Hepatocyte (in vitro differentiated cells): ENCODE data around the gene DLX4. TPM values are rescaled to one million over a fixed set of nuclear protein-coding genes. Genes with fewer than 3 reads are reported as not detected.

Experiments used
- DNase-seq: peaks from one replicate; pipeline ENCODE4 v3.0.0-alpha.2; 2016; ENCODE audit warnings: low spot score
- H2AFZ ChIP-seq: fragments of 200-600 bp; sonication (generic); 2 replicates; pipeline ENCODE4 v1.6.0; 2016; ENCODE audit warnings: antibody characterized with exemption, mild to moderate bottlenecking
- H3K27ac ChIP-seq: fragments of 200-600 bp; sonication (generic); 2 replicates; pipeline ENCODE4 v1.5.1; 2016; ENCODE audit warnings: mild to moderate bottlenecking
- H3K27me3 ChIP-seq: fragments of 200-600 bp; sonication (generic); 2 replicates; pipeline ENCODE4 v1.6.1; 2016
- H3K36me3 ChIP-seq: fragments of 200-600 bp; sonication (generic); replicated peaks from 2 replicates; pipeline ENCODE4 v1.5.1; 2016; ENCODE audit warnings: low read depth; ENCODE audit not compliant: insufficient read depth
- H3K4me1 ChIP-seq: fragments of 200-600 bp; sonication (generic); 2 replicates; pipeline ENCODE4 v1.5.1; 2016; ENCODE audit warnings: mild to moderate bottlenecking, moderate library complexity; ENCODE audit not compliant: insufficient read depth
- H3K4me2 ChIP-seq: fragments of 200-600 bp; sonication (generic); 2 replicates; pipeline ENCODE4 v1.6.0; 2016
- H3K4me3 ChIP-seq: fragments of 200-600 bp; sonication (generic); 2 replicates; pipeline ENCODE4 v1.5.1; 2016; ENCODE audit warnings: mild to moderate bottlenecking
- H3K79me2 ChIP-seq: fragments of 200-600 bp; sonication (generic); 2 replicates; pipeline ENCODE4 v1.6.0; 2017; ENCODE audit warnings: mild to moderate bottlenecking
- H3K9me2 ChIP-seq: fragments of 200-600 bp; sonication (generic); replicated peaks from 2 replicates; pipeline ENCODE4 v1.6.0; 2017; ENCODE audit warnings: mild to moderate bottlenecking; ENCODE audit not compliant: insufficient read depth
- H3K9me3 ChIP-seq: fragments of 200-600 bp; sonication (generic); 2 replicates; pipeline ENCODE4 v1.5.1; 2016; ENCODE audit warnings: low read depth, mild to moderate bottlenecking
- H4K20me1 ChIP-seq: fragments of 200-600 bp; sonication (generic); 2 replicates; pipeline ENCODE4 v1.6.0; 2016; ENCODE audit warnings: mild to moderate bottlenecking; ENCODE audit not compliant: insufficient read depth, poor library complexity, severe bottlenecking
- EZH2 ChIP-seq: fragments of 200-600 bp; sonication (generic); IDR thresholded peaks from 2 replicates; pipeline ENCODE4 v1.6.1; 2016; ENCODE audit warnings: antibody characterized with exemption, mild to moderate bottlenecking, borderline replicate concordance
- EZH2phosphoT487 ChIP-seq: fragments of 200-600 bp; sonication (generic); IDR thresholded peaks from one replicate; pipeline ENCODE4 v1.6.1; 2018; ENCODE audit warnings: antibody characterized with exemption, mild to moderate bottlenecking, low read depth, moderate library complexity; ENCODE audit not compliant: unreplicated experiment, severe bottlenecking
- WGBS: methylation state at CpG from one replicate; pipeline ENCODE4 v1.1.6; 2016; ENCODE audit warnings: low lambda C conversion rate; ENCODE audit errors: missing lambda C conversion rate; 5-methylcytosine and 5-hydroxymethylcytosine counted together
- polyA plus RNA-seq: library from polyadenylated mRNA; unstranded; fragments of >200 nt; fragmentation: Nextera tagmentation; extraction: Ambion mirVana; gene quantifications from 2 replicates; pipeline ENCODE4 v1.2.1, GENCODE V29; 2016
- total RNA-seq: library from RNA; depleted of rRNA; stranded (reverse); fragments of >200 nt; gene quantifications from 2 replicates; pipeline ENCODE4 v1.2.3, GENCODE V29; 2014
- TF ChIP-seq, protein P1 (sequence below): fragments of 200-600 bp; sonication (generic); IDR thresholded peaks from 2 replicates; pipeline ENCODE4 v1.5.1; 2016; ENCODE audit warnings: antibody characterized with exemption, mild to moderate bottlenecking; ENCODE audit not compliant: poor library complexity

DLX4 gene
- total and polyA plus RNA-seq, 2 experiments from 2014 or later: 0.17 to 1.4 TPM

DNA sequence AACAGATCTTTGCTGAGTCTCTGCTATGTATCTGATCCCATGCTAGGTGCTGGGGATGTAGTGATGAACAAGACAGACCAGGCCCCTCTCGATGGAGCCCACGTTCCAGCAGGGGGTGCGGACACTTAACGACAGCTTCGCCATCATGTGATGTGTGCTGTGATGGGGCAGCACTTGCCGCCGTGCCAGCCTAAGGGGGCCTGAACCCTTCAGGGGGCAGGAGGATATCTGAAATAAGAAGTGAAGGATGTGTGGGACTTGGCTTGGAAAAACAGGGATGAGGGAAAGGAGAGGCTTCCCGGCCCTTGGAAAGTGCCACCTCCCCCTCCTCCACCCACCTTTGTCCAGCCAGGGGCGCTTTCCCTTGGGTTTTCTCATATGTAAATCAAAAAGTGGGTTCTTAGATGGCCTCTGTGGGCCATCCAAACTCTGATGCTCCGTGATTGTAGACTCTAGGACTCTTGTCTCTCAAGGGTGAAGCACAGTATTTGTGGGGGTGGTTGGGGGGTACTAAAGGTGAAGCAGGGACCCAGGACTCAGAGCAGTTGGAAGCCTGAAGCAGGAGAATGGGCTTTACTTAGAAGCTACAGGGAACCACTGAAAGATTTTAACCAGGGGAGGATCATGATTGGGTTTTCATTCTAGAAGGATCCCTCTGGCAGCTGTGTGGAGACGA lies 30.0 kb downstream of the DLX4 start:
- 64% methylated on average over 11 of the region's 11 CpGs for WGBS
- no peaks in the 10 kb centered on the region for H3K9me2 ChIP-seq
- H3K4me2 ChIP-seq: no peak overlapping the region
- no peaks in the 10 kb centered on the region for H4K20me1 ChIP-seq
- H3K27me3 ChIP-seq: peaks cover 76% of the 10 kb centered on the region
- no peaks in the 10 kb centered on the region for H3K9me3 ChIP-seq
- no peaks in the 10 kb centered on the region for H3K79me2 ChIP-seq
- DNase-seq: no peak
- H3K4me1 ChIP-seq: peaks cover 19% of the 10 kb centered on the region
- no peak overlapping the region for H3K27ac ChIP-seq
- peak overlapping the region; percentile 61 for H2AFZ ChIP-seq
- no peak for TF ChIP-seq EZH2phosphoT487
- TF ChIP-seq EZH2: no peak
- TF ChIP-seq, protein P1, sequence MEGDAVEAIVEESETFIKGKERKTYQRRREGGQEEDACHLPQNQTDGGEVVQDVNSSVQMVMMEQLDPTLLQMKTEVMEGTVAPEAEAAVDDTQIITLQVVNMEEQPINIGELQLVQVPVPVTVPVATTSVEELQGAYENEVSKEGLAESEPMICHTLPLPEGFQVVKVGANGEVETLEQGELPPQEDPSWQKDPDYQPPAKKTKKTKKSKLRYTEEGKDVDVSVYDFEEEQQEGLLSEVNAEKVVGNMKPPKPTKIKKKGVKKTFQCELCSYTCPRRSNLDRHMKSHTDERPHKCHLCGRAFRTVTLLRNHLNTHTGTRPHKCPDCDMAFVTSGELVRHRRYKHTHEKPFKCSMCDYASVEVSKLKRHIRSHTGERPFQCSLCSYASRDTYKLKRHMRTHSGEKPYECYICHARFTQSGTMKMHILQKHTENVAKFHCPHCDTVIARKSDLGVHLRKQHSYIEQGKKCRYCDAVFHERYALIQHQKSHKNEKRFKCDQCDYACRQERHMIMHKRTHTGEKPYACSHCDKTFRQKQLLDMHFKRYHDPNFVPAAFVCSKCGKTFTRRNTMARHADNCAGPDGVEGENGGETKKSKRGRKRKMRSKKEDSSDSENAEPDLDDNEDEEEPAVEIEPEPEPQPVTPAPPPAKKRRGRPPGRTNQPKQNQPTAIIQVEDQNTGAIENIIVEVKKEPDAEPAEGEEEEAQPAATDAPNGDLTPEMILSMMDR: no peak
- no peak overlapping the region for H3K4me3 ChIP-seq
- H3K36me3 ChIP-seq: no peaks in the 10 kb centered on the region

DNA sequence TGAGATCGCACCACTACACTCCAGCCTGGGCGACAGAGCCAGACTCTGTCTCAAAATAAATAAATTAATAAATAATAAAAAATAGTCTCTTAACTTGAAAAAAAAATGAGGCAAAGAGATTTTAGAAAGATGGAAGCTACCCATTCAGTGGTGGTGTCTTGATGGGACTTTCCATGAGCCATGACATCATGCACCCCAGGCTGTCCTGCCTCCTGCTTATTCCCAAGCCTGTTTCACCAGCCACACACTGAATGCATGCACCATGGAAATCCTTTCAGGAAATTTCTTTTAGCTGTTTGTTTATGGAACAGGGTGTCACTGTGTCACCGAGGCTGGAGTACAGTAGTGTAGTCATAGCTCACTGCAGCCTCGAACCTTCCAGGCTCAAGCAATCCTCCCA lies 34.9 kb downstream of the DLX4 start:
- Histone ChIP-seq H2AFZ (no peak overlapping the region), H3K4me1 (no peaks in the 10 kb centered on the region), H3K4me3 (no peak overlapping the region), H3K4me2 (no peak overlapping the region), H3K36me3 (no peaks in the 10 kb centered on the region), H3K27ac (no peak overlapping the region), H4K20me1 (no peaks in the 10 kb centered on the region), H3K9me3 (no peaks in the 10 kb centered on the region), H3K27me3 (peaks cover 38% of the 10 kb centered on the region), H3K9me2 (no peaks in the 10 kb centered on the region), H3K79me2 (no peaks in the 10 kb centered on the region)
- TF ChIP-seq, protein P1: no peak
- no peak for TF ChIP-seq EZH2phosphoT487
- no peak for TF ChIP-seq EZH2
- DNase-seq: no peak
- WGBS: 79% methylated on average over 4 of the region's 4 CpGs

DNA sequence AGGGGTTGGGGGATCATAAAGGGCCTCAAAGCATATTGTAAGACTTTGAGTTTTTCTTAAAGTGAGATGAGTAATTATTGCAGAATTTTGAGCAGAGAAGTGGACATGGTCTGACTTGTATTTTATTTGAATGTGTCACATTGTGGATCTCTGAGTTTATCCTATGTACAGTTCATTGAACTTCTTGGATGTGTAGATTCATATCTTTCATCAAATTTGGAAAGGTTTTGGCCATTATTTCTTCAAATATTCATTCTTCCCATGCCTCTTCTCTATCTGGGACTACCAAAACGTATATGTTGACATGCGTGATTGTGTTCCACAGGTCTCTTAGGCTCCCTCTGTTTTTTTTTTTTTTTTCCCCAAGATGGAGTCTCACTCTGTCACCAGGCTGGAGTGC lies 40.3 kb downstream of the DLX4 start:
- H3K79me2 ChIP-seq: no peaks in the 10 kb centered on the region
- no peaks in the 10 kb centered on the region for H4K20me1 ChIP-seq
- no peak overlapping the region for H3K27ac ChIP-seq
- TF ChIP-seq EZH2phosphoT487: no peak
- no peak for TF ChIP-seq EZH2
- TF ChIP-seq, protein P1: no peak
- 84% methylated on average over 2 of the region's 2 CpGs for WGBS
- no peaks in the 10 kb centered on the region for H3K9me2 ChIP-seq
- no peak overlapping the region for H2AFZ ChIP-seq
- no peak for DNase-seq
- no peaks in the 10 kb centered on the region for H3K9me3 ChIP-seq
- H3K4me3 ChIP-seq: no peak overlapping the region
- no peaks in the 10 kb centered on the region for H3K36me3 ChIP-seq
- H3K4me1 ChIP-seq: no peaks in the 10 kb centered on the region
- H3K4me2 ChIP-seq: no peak overlapping the region
- H3K27me3 ChIP-seq: no peaks in the 10 kb centered on the region
